HG02943 (cell line): ENCODE measurements around the gene APOA4.

Experiments used
- ATAC-seq: cut with Tn5 transposase; IDR thresholded peaks from one replicate; pipeline ENCODE4 v1.9.1; 2021; ENCODE audit warnings: mild to moderate bottlenecking, low read depth, moderate library complexity; ENCODE audit not compliant: unreplicated experiment

APOA4 gene

GRCh38 chr11:116831790-116832349 lies 8.8 kb upstream of the APOA4 start:
- no peak for ATAC-seq

- ATAC-seq = no peak
Observed at GRCh38 chr11:116830184-116830912, 7.2 kb upstream of the APOA4 start.

- ATAC-seq = no peak
Observed at GRCh38 chr11:116829525-116830183, 6.5 kb upstream of the APOA4 start, which contains the start of gene APOC3. APOC3 (plus strand) TSS chr11:116829907; CDS start chr11:116830583, 676 bp downstream.

GRCh38 chr11:116828632-116829524 lies 5.8 kb upstream of the APOA4 start:
- no peak for ATAC-seq

- no peak for ATAC-seq
Observed at GRCh38 chr11:116827461-116827860, 4.4 kb upstream of the APOA4 start.

- no peak for ATAC-seq
Observed at GRCh38 chr11:116826751-116827431, 3.8 kb upstream of the APOA4 start.

- no peak for ATAC-seq
Observed at GRCh38 chr11:116825854-116826750, 3.0 kb upstream of the APOA4 start.

GRCh38 chr11:116825434-116825833 lies 2.3 kb upstream of the APOA4 start:
- ATAC-seq = no peak

GRCh38 chr11:116822575-116822974 lies 529 bp downstream of the APOA4 start:
- ATAC-seq = no peak

- ATAC-seq = no peak
Observed at GRCh38 chr11:116821050-116821918, 1.8 kb downstream of the APOA4 start.

GRCh38 chr11:116819049-116819448 lies 4.1 kb downstream of the APOA4 start:
- ATAC-seq = no peak

GRCh38 chr11:116814502-116814901 lies 8.6 kb downstream of the APOA4 start:
- no peak for ATAC-seq

GRCh38 chr11:116813781-116814471 lies 9.2 kb downstream of the APOA4 start:
- ATAC-seq = no peak

GRCh38 chr11:116813170-116813569 lies 9.9 kb downstream of the APOA4 start:
- ATAC-seq = no peak

GRCh38 chr11:116812109-116812508 lies 11.0 kb downstream of the APOA4 start:
- ATAC-seq = no peak

GRCh38 chr11:116811194-116811593 lies 11.9 kb downstream of the APOA4 start:
- ATAC-seq = no peak

- ATAC-seq = no peak
Observed at GRCh38 chr11:116808262-116809175, 14.6 kb downstream of the APOA4 start.
